CD4-positive, alpha-beta T cell treated with Interleukin-6 at 100 ng/mL for 8 hours (primary cell): ENCODE measurements around the gene LUM.

Experiments used
- DNase-seq: peaks from one replicate; pipeline ENCODE4 v3.0.0-alpha.2; 2020; ENCODE audit warnings: mixed read lengths, low spot score

LUM gene

DNA sequence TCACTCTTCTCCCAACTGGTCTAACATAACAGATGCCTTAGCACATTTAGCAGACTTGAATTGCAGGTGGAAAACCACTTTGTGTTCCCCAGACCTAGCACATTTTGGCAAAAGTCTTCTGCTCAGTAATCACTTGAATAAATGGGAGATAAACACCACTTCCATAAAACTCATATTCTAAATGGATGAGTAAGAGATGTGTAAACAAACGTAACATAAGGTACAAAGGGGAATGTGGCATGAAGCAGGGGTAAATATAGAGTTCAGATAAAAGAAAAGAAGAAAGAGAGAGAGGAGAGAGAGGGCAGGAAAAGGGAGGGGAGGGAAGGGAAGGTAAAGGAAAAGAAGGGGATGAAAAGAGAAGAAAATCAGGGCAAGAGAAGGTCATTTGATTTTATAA lies 36.4 kb downstream of the LUM start:
- DNase-seq: no peak

DNA sequence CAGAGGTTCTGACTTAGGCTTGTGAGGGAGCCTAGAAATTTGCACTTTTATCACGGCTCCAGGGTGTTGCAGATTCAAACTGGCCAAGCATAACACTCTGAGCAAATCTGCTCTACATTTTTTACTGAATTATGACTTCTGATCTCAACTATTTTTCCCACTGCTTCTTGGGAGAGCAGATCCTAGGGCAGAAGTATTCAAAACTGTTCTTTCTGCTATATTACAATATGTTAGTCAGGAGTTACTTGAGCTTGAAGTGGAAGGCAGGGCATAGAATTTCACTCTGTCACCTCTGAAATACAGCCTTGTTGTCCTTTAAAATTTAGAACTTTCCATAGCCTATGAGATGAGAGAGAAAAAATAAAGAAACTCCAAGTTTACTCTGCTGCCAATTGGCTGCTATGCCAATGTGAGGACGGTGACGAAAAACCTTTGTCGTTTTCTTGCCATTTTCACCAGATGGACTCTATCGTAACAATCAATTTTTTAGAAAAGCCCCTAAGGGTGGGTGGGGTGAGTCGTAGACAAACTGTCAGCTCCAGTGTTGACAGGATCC lies 37.1 kb downstream of the LUM start:
- DNase-seq: no peak

DNA sequence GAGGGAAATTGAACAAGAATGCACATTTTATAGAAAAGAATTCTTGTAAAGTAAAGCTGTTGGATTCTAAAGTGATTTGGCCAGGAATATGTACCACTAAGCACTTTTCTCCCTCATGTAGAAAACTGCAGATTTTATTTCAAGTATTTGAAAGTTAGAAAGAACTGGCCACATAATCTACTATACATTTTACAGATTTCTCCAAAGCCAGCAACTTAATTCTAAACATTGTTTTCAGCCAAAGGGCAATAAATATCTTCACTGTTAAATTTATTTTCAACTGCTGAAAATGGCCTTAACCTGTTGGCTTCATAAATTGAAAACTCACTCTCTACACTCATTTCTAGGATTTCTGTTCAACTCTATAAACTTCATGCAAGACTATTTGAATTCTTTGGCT lies 37.9 kb downstream of the LUM start:
- DNase-seq: no peak

DNA sequence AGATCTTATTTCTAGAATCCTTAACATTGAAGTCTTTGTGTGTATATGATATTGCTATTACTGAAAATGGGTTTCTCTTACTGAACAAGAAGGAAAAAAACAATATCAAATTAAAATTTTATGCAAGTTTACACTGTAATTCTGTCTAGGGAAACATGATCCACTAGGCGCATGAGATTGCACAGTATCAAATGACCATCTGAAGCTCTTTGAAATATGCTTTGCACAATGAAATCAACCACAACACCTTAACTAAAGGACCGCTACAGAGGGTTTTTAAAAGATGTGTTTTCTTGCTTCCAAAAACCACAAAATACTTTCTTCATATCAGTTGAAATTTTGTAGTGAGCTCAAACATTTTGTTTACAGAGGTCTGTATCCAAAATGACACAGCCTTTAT lies 38.4 kb downstream of the LUM start:
- no peak for DNase-seq

DNA sequence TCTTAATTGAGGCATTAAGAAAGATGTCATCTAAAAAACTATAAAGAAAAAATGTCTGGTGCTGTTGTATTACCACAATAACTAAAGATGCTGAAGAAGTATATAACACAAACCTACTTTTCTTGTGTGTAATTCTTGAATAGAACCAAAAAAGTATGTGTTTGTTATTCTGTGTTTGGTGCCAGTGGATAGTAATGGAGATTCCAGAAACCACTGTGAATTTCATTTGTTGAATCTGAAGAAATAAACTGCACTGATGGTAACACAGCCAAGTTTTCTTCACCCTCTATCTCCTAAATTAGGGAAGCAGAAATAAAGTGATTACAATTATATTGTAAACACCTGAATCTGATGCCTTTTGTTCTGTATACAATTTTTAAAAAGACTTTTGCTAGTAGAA lies 40.4 kb downstream of the LUM start:
- no peak for DNase-seq

DNA sequence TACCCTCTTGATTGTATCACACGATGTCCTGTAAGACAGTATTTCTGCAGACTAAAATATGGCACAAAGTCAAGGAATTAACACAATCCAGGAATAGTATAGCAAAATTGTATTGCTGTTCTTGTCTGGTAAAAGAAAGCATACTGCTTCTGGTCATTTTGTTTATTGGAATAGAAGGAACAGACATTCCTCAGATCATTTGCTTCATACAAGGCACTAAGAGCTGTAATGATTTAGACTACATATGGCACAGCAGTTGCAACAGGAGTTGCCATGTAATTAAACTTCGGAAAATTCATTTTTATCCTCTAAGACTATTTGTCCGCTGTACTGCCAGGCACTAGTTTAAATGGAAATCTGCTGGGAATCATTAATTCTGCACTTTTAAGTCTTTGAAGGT lies 45.9 kb downstream of the LUM start:
- DNase-seq: no peak

DNA sequence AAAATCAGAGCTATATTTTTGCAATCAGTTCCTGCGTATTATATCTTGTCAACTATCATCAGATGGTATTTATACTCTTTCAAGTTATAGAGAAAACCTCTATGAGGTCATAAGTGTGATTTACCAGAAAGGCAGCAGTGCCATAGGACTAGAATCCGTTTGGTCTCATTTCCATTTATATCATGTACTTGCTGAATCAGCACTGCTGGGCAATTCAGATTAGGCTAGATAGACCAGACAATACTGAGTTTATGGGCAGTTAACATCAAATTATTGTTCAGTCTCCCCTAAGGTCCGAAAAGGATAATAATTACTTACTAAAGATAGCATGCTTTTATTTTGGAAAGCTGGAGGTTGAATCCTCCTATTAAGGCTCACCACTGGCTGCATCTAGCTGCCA lies 46.7 kb downstream of the LUM start:
- DNase-seq: no peak

DNA sequence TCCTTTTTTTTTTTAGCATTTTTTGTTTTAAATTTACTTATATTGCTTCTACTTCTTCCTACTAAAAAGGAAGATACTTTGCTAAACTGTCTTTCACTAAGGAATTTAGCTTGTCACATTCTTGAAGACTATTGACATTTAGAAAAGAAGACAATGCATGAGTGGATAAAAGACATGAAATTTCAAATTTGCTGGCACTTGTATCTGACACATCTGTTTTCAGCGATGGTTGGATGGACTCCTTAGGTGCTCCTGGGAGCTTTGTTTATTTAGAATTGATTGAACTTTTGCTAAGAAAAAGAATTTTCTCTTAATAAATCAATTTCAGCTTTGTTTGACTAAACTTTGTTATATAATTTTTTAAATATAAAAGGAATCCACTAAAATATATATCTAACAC lies 50.2 kb downstream of the LUM start:
- DNase-seq: no peak

DNA sequence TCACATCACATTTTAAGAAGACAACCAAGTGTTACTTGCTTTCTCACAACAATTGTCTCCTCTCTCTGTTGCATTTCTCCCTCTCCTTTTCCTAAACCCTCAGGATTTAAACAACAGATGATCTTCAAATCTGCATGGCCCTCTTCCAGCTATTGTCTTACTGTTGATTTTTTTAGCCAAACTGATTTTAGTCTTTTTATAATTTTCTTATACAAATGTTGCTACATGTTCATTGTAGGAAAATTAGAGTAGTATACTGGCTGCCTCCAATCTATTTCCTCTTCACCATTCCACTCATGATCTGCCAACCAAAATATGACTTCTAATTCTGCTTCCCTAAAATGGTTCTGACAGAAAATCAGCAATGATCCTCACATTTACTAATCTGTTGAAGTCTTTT lies 52.1 kb downstream of the LUM start:
- DNase-seq: no peak

DNA sequence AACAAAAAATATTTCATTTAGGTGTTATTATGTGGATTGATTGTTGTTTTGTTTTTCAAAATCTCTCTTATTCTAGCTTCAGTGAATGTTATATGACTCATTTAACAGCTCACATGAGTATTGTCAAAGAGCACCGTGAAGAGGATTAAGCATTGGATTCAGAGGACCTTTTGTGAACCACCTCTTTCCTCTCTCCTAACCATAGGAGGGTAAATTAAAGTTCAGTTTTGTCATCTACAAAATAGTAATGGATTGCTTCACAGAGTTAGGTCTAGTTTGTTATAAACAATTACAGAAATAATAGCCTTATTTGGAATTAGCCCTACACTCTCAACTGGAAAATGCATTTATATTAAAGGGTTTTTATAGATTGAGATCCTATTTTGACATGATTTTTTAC lies 52.5 kb downstream of the LUM start:
- no peak for DNase-seq

DNA sequence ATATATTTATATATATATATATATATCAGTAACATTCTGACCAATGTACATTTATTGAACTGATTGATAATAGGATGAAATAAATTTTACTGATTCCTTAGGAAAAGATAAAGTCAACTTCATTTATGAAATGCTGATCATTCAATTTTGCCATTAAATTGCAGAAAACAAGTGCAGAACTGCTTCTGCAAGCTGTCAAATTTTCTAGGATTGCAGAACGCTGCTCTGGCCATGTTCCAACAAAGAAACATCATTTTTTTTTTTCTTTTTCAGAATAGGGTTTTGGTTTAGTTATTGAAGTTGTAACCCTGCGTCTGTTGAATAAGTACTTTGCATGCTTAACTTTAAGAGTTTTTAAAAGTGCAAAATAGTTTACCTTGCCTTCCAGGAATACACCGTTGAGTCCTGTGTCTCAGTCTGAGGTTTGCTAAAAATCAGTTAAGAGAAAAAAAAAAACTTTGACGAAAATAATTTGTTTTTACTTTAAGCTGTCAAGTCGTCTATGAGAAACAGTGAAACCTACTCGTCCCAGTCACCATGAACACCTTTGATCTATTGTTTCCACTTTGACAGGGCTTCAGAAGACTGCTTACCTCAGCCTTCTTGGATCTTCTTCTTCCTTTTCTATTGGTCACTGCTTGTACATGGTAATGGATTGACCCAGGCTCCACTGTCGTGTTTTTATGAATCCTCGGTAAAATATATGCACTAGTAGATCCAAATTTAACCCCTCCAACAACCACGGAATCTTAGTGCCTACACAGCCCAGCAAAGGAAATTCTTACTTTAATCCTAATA lies 53.7 kb downstream of the LUM start, which contains the start of gene KERA:
Gene KERA, minus strand, starts transcription at position 657 of the 798 bp plus-strand sequence. CDS start 1,743 bp downstream, outside the sequence.
- DNase-seq: no peak

DNA sequence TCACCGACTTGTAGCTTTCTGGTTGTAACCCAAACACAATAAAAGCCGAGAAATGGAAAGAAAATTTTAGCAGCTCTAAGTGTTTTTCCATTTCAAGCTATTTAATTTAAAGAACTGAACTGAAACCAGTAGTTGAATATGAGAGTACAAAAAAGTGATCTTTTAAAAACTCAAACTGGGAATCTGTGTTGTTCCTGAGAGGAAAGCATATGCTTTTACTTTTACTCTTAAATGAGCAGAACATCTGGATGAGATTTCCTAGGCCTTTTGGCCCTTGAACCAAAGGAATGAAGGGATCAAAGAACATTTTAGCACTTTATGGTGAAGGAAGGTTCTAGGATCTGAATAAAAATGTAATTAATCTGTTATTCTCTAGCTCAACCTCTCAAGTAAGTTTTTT lies 54.8 kb downstream of the LUM start:
- no peak for DNase-seq

DNA sequence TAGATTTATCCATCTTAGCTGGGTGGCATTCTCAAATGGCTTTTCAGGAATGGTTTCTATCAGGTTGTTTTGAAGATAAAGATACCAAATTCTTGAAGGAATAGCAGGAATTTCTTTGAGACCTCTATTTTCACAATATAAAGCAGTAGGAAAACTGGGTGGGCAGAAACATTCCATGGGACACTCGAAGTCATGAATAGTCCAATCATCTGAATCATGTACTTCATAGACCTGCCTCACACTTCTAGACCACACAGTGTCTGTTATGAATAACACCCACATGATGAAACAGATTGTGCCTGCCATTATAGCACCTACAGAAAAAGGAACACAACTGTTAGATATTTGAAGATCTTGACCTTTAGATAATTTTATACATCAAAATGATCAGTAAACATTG lies 55.3 kb downstream of the LUM start:
- no peak for DNase-seq

DNA sequence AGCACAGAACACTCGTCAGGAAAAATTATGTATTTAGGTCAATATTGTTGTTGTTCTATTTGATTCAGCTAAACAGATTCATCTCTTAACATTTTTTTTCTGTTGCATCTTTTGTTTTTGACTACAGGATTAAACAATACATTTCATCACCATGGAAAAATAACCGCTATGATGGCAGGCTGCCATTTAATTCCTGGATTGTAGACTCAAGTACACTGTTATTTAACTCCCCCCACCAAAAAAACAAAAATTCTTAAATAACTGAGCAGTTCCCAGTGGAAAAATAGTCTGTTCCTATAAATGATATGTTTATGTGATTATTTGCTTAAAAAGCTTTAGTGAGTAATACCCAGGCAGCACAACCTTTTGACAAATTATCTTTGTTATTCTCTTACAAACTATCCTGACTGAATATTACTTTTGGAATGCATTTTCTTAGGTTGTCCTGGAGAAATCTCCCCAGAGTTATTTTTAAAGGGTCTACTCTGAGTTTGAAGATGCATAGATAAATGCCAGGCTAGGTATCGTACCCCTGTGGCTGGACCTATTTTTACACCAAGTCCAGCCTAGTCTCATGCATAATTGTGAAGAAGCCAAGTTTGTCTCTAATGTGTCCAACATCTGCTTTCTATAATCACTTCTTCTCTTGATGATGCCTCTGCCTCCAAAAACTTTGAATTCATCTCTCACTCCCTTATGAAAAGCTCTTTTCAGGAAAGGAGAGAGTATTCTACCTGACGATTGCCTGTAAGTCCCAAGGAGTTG lies 57.2 kb downstream of the LUM start:
- no peak for DNase-seq
